Pancreas (tissue), 10 donors: ENCODE data around the gene FARS2. TPM values are rescaled to one million over a fixed set of nuclear protein-coding genes. Genes with fewer than 3 reads are reported as not detected.

Experiments
- ATAC-seq, 4 donors: fragments of 200-7000 bp; cut with Tn5 transposase; one replicate each; pipeline versions ENCODE4 v1.8.0 to v1.9.1; 2020; ENCODE audit warnings: mild to moderate bottlenecking in 4 of 4, moderate library complexity in 4 of 4
- DNase-seq, 6 donors: peaks; one replicate each; pipeline ENCODE4 v3.0.0-alpha.2; 2020
- FAIRE-seq: peaks from 2 replicates; lab custom pipeline; 2012; peaks lifted over from hg19 to GRCh38; lab: Jason Lieb, UNC
- H3K27ac ChIP-seq, 4 donors: fragments of 200-600 bp; sonication (generic); 1 replicate in 3 of 4; 2 replicates in 1 of 4; pipeline versions ENCODE4 v1.5.0 to v1.8.0; 2020
- H3K27me3 ChIP-seq, 4 donors: fragments of 200-600 bp; one replicate each; pipeline ENCODE4 v1.8.0; 2021
- H3K36me3 ChIP-seq, 3 donors: fragments of 200-600 bp; sonication (generic) in 1 of 3; one replicate each; pipeline versions ENCODE4 v1.5.0 to v1.8.0; 2020 to 2021
- H3K4me1 ChIP-seq, 3 donors: fragments of 200-600 bp; one replicate each; pipeline ENCODE4 v1.8.0; 2021
- H3K4me3 ChIP-seq, 4 donors: fragments of 200-600 bp; sonication (generic) in 2 of 4; one replicate each; pipeline versions ENCODE4 v1.5.0 to v1.8.0; 2020 to 2021
- H3K9me3 ChIP-seq, 4 donors: fragments of 200-600 bp; one replicate each; pipeline ENCODE4 v1.8.0; 2021
- CTCF ChIP-seq, 4 donors: fragments of 200-600 bp; sonication (generic) in 3 of 4; IDR thresholded peaks; one replicate each; pipeline versions ENCODE4 v1.5.0 to v1.8.0; 2021; ENCODE audit warnings: antibody characterized with exemption in 4 of 4
- WGBS, 2 donors: extraction: QIAGEN DNeasy Blood & Tissue Kit; methylation state at CpG; one replicate each; pipeline ENCODE4 v1.1.7; 2013; 5-methylcytosine and 5-hydroxymethylcytosine counted together
- intact Hi-C, 3 donors: fragments of 100-400 bp; cut with DNase I; formaldehyde crosslinking; loops; one replicate each; pipeline versions ENCODE4 v1.11.1 to v1.14.2; 2022
- polyA plus RNA-seq, 2 donors: library from polyadenylated mRNA; stranded (reverse); fragments of 200-250 nt; gene quantifications; one replicate each; pipeline ENCODE4 v1.2.3, GENCODE V29; 2013
- total RNA-seq, 6 donors: library from RNA; stranded (reverse); fragmentation: NEBNext Ultra II Directional in 4 of 6; extraction: Animal tissue kit (Norgen Biotek cat#: 25700) in 4 of 6; gene quantifications; one replicate each; pipeline versions ENCODE4 v1.2.1 to v1.2.4, GENCODE V29; 2021 to 2023
- donor health status: healthy with polysubstance abuse.
- donor health status: DM: no; HTN: no; CAD: no; lungs with moderate emphysema.
- donor health status: DM: no; HTN: no; CAD: no.
- donor health status: control.
- donor health status: control.
- donor health status: Bipolar disorder and iron deficiency.
- donor health status: DM: yes; HTN: yes; CAD: no.
- donor health status: DM: no; HTN: no; CAD: no.
- donor health status: DM: no; HTN: no; CAD: no.
- donor health status: DM: yes; HTN: yes; CAD: no.

Gene FARS2
- total and polyA plus RNA-seq, 8 donors = 4.1 to 10.3 (median 7.5) TPM

GRCh38 chr6:5811997-5812396 lies 550.7 kb downstream of the FARS2 start:
- FAIRE-seq (no peak), ATAC-seq (no peak), DNase-seq (no peak)
- Histone ChIP-seq H3K27me3 (no peaks in the 10 kb centered on the region), H3K27ac (no peak overlapping the region), H3K4me1 (no peaks in the 10 kb centered on the region), H3K9me3 (no peaks in the 10 kb centered on the region), H3K36me3 (no peaks in the 10 kb centered on the region), H3K4me3 (no peak overlapping the region)
- no peak for TF ChIP-seq CTCF (IDR thresholded peaks at IDR 0.05)
- WGBS, 2 donors = 71 to 80% methylated on average over 4 of the region's 4 CpGs
- intact Hi-C loops = no loop called here

- no peaks in the 10 kb centered on the region for H3K9me3 ChIP-seq
- no peaks in the 10 kb centered on the region for H3K4me1 ChIP-seq
- intact Hi-C loops = no loop called here
- TF ChIP-seq CTCF (IDR thresholded peaks at IDR 0.05) = no peak
- ATAC-seq (no peak), FAIRE-seq (no peak), DNase-seq (no peak)
- no peak overlapping the region for H3K27ac ChIP-seq
- H3K36me3 ChIP-seq = no peaks in the 10 kb centered on the region
- no peaks in the 10 kb centered on the region for H3K27me3 ChIP-seq
- WGBS, 2 donors = 54 to 68% methylated on average over 3 of the region's 3 CpGs
- no peak overlapping the region for H3K4me3 ChIP-seq
Measured at GRCh38 chr6:5813625-5814027, 552.3 kb downstream of the FARS2 start.

- intact Hi-C loops = no loop called here
- no peaks in the 10 kb centered on the region for H3K36me3 ChIP-seq
- no peak for TF ChIP-seq CTCF (IDR thresholded peaks at IDR 0.05)
- H3K4me3 ChIP-seq = no peak overlapping the region
- ATAC-seq (no peak), DNase-seq (no peak), FAIRE-seq (no peak)
- no peaks in the 10 kb centered on the region for H3K4me1 ChIP-seq
- H3K27ac ChIP-seq = no peak overlapping the region
- 85 to 89% methylated on average over 5 of the region's 5 CpGs for WGBS, 2 donors
- H3K27me3 ChIP-seq = no peaks in the 10 kb centered on the region
- no peaks in the 10 kb centered on the region for H3K9me3 ChIP-seq
Measured at GRCh38 chr6:5814116-5814515, 552.8 kb downstream of the FARS2 start.

GRCh38 chr6:5814901-5815300 lies 553.6 kb downstream of the FARS2 start:
- no peak overlapping the region for H3K4me3 ChIP-seq
- no peak for FAIRE-seq
- no peaks in the 10 kb centered on the region for H3K36me3 ChIP-seq
- no peak for TF ChIP-seq CTCF (IDR thresholded peaks at IDR 0.05)
- H3K27me3 ChIP-seq = no peaks in the 10 kb centered on the region
- no peak for ATAC-seq
- no peak overlapping the region for H3K27ac ChIP-seq
- H3K9me3 ChIP-seq = no peaks in the 10 kb centered on the region
- 73 to 80% methylated on average over 9 of the region's 9 CpGs for WGBS, 2 donors
- no peaks in the 10 kb centered on the region for H3K4me1 ChIP-seq
- intact Hi-C loops = no loop called here
- DNase-seq = no peak

- no peaks in the 10 kb centered on the region for H3K36me3 ChIP-seq
- ATAC-seq (no peak), DNase-seq (no peak), FAIRE-seq (no peak)
- 63 to 65% methylated on average over 3 of the region's 3 CpGs for WGBS, 2 donors
- H3K27me3 ChIP-seq = no peaks in the 10 kb centered on the region
- intact Hi-C loops = no loop called here
- H3K4me3 ChIP-seq = no peak overlapping the region
- H3K27ac ChIP-seq = no peak overlapping the region
- no peaks in the 10 kb centered on the region for H3K9me3 ChIP-seq
- H3K4me1 ChIP-seq = no peaks in the 10 kb centered on the region
- TF ChIP-seq CTCF (IDR thresholded peaks at IDR 0.05) = no peak
Measured at GRCh38 chr6:5817869-5818268, 556.6 kb downstream of the FARS2 start.
